K562 (cell line): ENCODE measurements around the gene COX19. TPM values are rescaled to one million over a fixed set of nuclear protein-coding genes. Genes with fewer than 3 reads are reported as not detected.

ENCODE experiments used
- ATAC-seq: fragments of 200-7000 bp; cut with Tn5 transposase; 3 replicates; pipeline ENCODE4 v1.9.1; 2020; ENCODE audit warnings: moderate library complexity
- BruUV-seq: library from RNA; stranded (reverse); fragments of 400-500 nt; replicated peaks from 2 replicates; lab custom pipeline; 2021; lab: Mats Ljungman, UMichigan
- CTCF ChIA-PET: fragments of 300-600 bp; formaldehyde crosslinking; extraction: SDS; loops from one replicate; lab custom pipeline; 2021; ENCODE audit warnings: low intra/inter-chr PET ratio; lab: Yijun Ruan, JAX
- POLR2A ChIA-PET: fragments of 300-600, 350-650 bp; sonication (Branson Sonifier 250); formaldehyde crosslinking; extraction: SDS; loops from one replicate; lab custom pipeline; 2021; ENCODE audit warnings: antibody characterized with exemption, inconsistent platforms; lab: Yijun Ruan, JAX
- DNase-seq, 4 experiments: peaks; one replicate each; pipeline versions ENCODE4 v3.0.0 to v3.0.0-alpha.2; 2011 to 2018; ENCODE audit warnings: low spot score in 3 of 4, mixed read lengths in 3 of 4; ENCODE audit errors: extremely low read depth in 1 of 4
- FAIRE-seq: peaks from 2 replicates; lab custom pipeline; 2011; peaks lifted over from hg19 to GRCh38; lab: Jason Lieb, UNC
- H2AFZ ChIP-seq: 2 replicates; pipeline ENCODE4 v1.6.0; 2011; ENCODE audit warnings: low read depth, low read length, control low read depth, inconsistent platforms
- H3K27ac ChIP-seq: fragments of 200-600 bp; 3 replicates; pipeline ENCODE4 v1.8.0; 2011; ENCODE audit warnings: low read depth, mild to moderate bottlenecking, control low read depth, inconsistent platforms, low read length, moderate library complexity, mixed read lengths; ENCODE audit errors: extremely low read depth
- H3K27me3 ChIP-seq, 2 experiments: fragments of 300-600 bp in 1 of 2; 2 replicates in 1 of 2; 3 replicates in 1 of 2; pipeline versions ENCODE4 v1.6.0 to v1.8.0; 2011; ENCODE audit warnings: inconsistent platforms in 2 of 2, low read length in 2 of 2, mild to moderate bottlenecking in 1 of 2, mixed read lengths in 1 of 2, moderate library complexity in 1 of 2; ENCODE audit not compliant: control insufficient read depth in 2 of 2, insufficient read depth in 2 of 2
- H3K36me3 ChIP-seq: fragments of 300-600 bp; 3 replicates; pipeline ENCODE4 v1.8.0; 2011; ENCODE audit warnings: mild to moderate bottlenecking, low read length, inconsistent platforms; ENCODE audit not compliant: control insufficient read depth, insufficient read depth
- H3K4me1 ChIP-seq, 2 experiments: fragments of 200-600 bp in 1 of 2; replicated peaks in 1 of 2; 2 replicates in 1 of 2; 3 replicates in 1 of 2; pipeline versions ENCODE4 v1.5.1 to v1.8.0; 2011; ENCODE audit warnings: inconsistent platforms in 2 of 2, low read length in 2 of 2, mild to moderate bottlenecking in 1 of 2, mixed read lengths in 1 of 2, moderate library complexity in 1 of 2; ENCODE audit not compliant: control insufficient read depth in 2 of 2, insufficient read depth in 2 of 2
- H3K4me2 ChIP-seq: 2 replicates; pipeline ENCODE4 v1.6.1; 2011; ENCODE audit warnings: low read length, control low read depth, inconsistent platforms, mixed read lengths; ENCODE audit not compliant: insufficient read depth
- H3K4me3 ChIP-seq: fragments of 200-600 bp; sonication (generic), shearing (Covaris generic); 2 replicates; pipeline ENCODE4 v1.5.1; 2016; ENCODE audit warnings: control low read depth, inconsistent platforms
- H3K79me2 ChIP-seq: fragments of 200-600 bp; 3 replicates; pipeline ENCODE4 v1.8.0; 2011; ENCODE audit warnings: low read length, inconsistent platforms; ENCODE audit not compliant: control insufficient read depth, insufficient read depth
- H3K9ac ChIP-seq, 2 experiments: 2 replicates each; pipeline versions ENCODE4 v1.6.0 to v1.6.1; 2011; ENCODE audit warnings: low read depth in 2 of 2, low read length in 2 of 2, control low read depth in 1 of 2, inconsistent platforms in 1 of 2, mild to moderate bottlenecking in 1 of 2, mixed read lengths in 1 of 2; ENCODE audit not compliant: insufficient read depth in 1 of 2
- H3K9me1 ChIP-seq: one replicate; pipeline ENCODE4 v1.6.0; 2011; ENCODE audit warnings: inconsistent platforms, mild to moderate bottlenecking, low read length, moderate library complexity; ENCODE audit not compliant: control insufficient read depth, insufficient read depth
- H3K9me3 ChIP-seq: replicated peaks from 2 replicates; pipeline ENCODE4 v1.5.1; 2011; ENCODE audit warnings: low read depth, low read length, inconsistent platforms; ENCODE audit not compliant: control insufficient read depth, insufficient read depth
- H4K20me1 ChIP-seq: replicated peaks from 2 replicates; pipeline ENCODE4 v1.6.1; 2011; ENCODE audit warnings: low read length, inconsistent platforms, mixed read lengths; ENCODE audit not compliant: control insufficient read depth, insufficient read depth
- CCAR2 ChIP-seq: fragments of 200-400 bp; formaldehyde crosslinking; IDR thresholded peaks from 2 replicates; pipeline ENCODE4 v1.6.1; 2017; ENCODE audit warnings: mild to moderate bottlenecking, low read depth, low read length
- E2F3 ChIP-seq: fragments of 250-450 bp; sonication (Bioruptor Pico); IDR thresholded peaks from 2 replicates; pipeline ENCODE4 v1.4.0; 2020; ENCODE audit warnings: mild to moderate bottlenecking
- GATAD2A ChIP-seq: fragments of 450-650 bp; IDR thresholded peaks from 2 replicates; pipeline ENCODE4 v1.6.1; 2017
- HLTF ChIP-seq: fragments of 450-650 bp; IDR thresholded peaks from 2 replicates; pipeline ENCODE4 v1.6.1; 2016
- HOMEZ ChIP-seq: fragments of 250-450 bp; sonication (Bioruptor Pico); IDR thresholded peaks from 2 replicates; pipeline ENCODE4 v1.4.0; 2020; ENCODE audit warnings: mild to moderate bottlenecking, moderate library complexity
- PTTG1 ChIP-seq: fragments of 450-650 bp; IDR thresholded peaks from 2 replicates; pipeline ENCODE4 v1.6.1; 2016; ENCODE audit warnings: low read depth, mild to moderate bottlenecking, missing genetic modification characterization, missing compliant biosample characterization
- RBM39 ChIP-seq: fragments of 200-400 bp; formaldehyde crosslinking; optimal IDR thresholded peaks from 2 replicates; pipeline ENCODE3; 2018; ENCODE audit warnings: low read depth, low read length
- SRF ChIP-seq, 2 experiments: fragments of 250-450, 450-650 bp in 1 of 2; sonication (Bioruptor Pico) in 1 of 2; sonication (generic) in 1 of 2; formaldehyde crosslinking; IDR thresholded peaks; 2 replicates each; pipeline versions ENCODE4 v1.5.0 to v1.5.1; 2020 to 2022; ENCODE audit warnings: mild to moderate bottlenecking in 1 of 2, missing genetic modification reagents in 1 of 2
- ZNF785 ChIP-seq: fragments of 250-450 bp; sonication (Bioruptor Pico); IDR thresholded peaks from 2 replicates; pipeline ENCODE4 v1.4.0; 2020; ENCODE audit warnings: mild to moderate bottlenecking
- WGBS: fragments of 100-300 bp; shearing (Covaris generic); methylation state at CpG from one replicate; pipeline ENCODE4 v1.1.6; 2016; ENCODE audit warnings: low coverage, mixed read lengths; ENCODE audit not compliant: insufficient coverage; ENCODE audit errors: missing lambda C conversion rate; 5-methylcytosine and 5-hydroxymethylcytosine counted together
- in situ Hi-C: fragments of 300-500 bp; cut with MboI; formaldehyde crosslinking; loops from 4 replicates; pipeline ENCODE4 v1.15.0; 2018; ENCODE audit warnings: inconsistent platforms, mixed read lengths
- intact Hi-C: fragments of 100-400 bp; cut with micrococcal nuclease; formaldehyde crosslinking; loops from 2 replicates; pipeline ENCODE4 v1.14.2; 2022
- polyA plus RNA-seq, 8 experiments: library from polyadenylated mRNA; depleted of rRNA in 4 of 8; stranded (reverse) in 5 of 8; unstranded in 3 of 8; fragments of >200 nt; fragmentation: Nextera tagmentation in 2 of 8; fragmentation: Illumina TruSeq in 1 of 8; extraction: Ambion mirVana in 2 of 8; extraction: Trizol in 1 of 8; gene quantifications; 2 replicates each; pipeline versions ENCODE4 v1.2.1 to v1.2.3, GENCODE V29; 2011 to 2014; ENCODE audit warnings: inconsistent platforms in 1 of 8, missing spikeins in 1 of 8
- total RNA-seq, 7 experiments: library from RNA; depleted of rRNA in 6 of 7; stranded (reverse); fragments of >200 nt in 6 of 7; fragmentation: Illumina TruSeq in 2 of 7; extraction: Trizol in 2 of 7; gene quantifications; 2 replicates each; pipeline versions ENCODE4 v1.2.1 to v1.2.3, GENCODE V29; 2011 to 2021; ENCODE audit warnings: low replicate concordance in 1 of 7
- TF ChIP-seq, protein P1 (sequence below): fragments of 200-800 bp; sonication (Bioruptor generic); IDR thresholded peaks from 2 replicates; pipeline ENCODE4 v1.6.1; 2017; ENCODE audit warnings: missing genetic modification characterization, missing compliant biosample characterization
- TF ChIP-seq, protein P2 (sequence below): fragments of 450-650 bp; formaldehyde crosslinking; conservative IDR thresholded peaks from 2 replicates; pipeline ENCODE4 v1.4.0; 2022; ENCODE audit warnings: mild to moderate bottlenecking, missing genetic modification characterization
- TF ChIP-seq, protein P3 (sequence below): sonication (generic); formaldehyde crosslinking; IDR thresholded peaks from 2 replicates; pipeline ENCODE4 v1.8.1; 2023; ENCODE audit warnings: mild to moderate bottlenecking, missing genetic modification reagents

The COX19 gene
- total and polyA plus RNA-seq, 9 of the 15 experiments (the other 6 are each of a cell fraction or from before 2014, with no cell fraction given), result 5.2 to 10.5 (median 7.9) TPM

GRCh38 chr7:999149-999879, 24.0 kb upstream of the COX19 start:
- H3K27ac ChIP-seq, result no peak overlapping the region
- no peak for TF ChIP-seq PTTG1
- TF ChIP-seq, protein P1, sequence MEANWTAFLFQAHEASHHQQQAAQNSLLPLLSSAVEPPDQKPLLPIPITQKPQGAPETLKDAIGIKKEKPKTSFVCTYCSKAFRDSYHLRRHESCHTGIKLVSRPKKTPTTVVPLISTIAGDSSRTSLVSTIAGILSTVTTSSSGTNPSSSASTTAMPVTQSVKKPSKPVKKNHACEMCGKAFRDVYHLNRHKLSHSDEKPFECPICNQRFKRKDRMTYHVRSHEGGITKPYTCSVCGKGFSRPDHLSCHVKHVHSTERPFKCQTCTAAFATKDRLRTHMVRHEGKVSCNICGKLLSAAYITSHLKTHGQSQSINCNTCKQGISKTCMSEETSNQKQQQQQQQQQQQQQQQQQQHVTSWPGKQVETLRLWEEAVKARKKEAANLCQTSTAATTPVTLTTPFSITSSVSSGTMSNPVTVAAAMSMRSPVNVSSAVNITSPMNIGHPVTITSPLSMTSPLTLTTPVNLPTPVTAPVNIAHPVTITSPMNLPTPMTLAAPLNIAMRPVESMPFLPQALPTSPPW (CRISPR knock-in tag), result no peak
- TF ChIP-seq E2F3, result no peak
- TF ChIP-seq HOMEZ (CRISPR knock-in tag), result no peak
- no peak for TF ChIP-seq CCAR2
- TF ChIP-seq, protein P2, sequence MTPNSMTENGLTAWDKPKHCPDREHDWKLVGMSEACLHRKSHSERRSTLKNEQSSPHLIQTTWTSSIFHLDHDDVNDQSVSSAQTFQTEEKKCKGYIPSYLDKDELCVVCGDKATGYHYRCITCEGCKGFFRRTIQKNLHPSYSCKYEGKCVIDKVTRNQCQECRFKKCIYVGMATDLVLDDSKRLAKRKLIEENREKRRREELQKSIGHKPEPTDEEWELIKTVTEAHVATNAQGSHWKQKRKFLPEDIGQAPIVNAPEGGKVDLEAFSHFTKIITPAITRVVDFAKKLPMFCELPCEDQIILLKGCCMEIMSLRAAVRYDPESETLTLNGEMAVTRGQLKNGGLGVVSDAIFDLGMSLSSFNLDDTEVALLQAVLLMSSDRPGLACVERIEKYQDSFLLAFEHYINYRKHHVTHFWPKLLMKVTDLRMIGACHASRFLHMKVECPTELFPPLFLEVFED (CRISPR knock-in tag), result no peak
- TF ChIP-seq SRF (CRISPR knock-in tag; IDR thresholded peaks at IDR 0.05), result no peak
- no peak for TF ChIP-seq HLTF
- no peak for TF ChIP-seq GATAD2A
- TF ChIP-seq, protein P3, sequence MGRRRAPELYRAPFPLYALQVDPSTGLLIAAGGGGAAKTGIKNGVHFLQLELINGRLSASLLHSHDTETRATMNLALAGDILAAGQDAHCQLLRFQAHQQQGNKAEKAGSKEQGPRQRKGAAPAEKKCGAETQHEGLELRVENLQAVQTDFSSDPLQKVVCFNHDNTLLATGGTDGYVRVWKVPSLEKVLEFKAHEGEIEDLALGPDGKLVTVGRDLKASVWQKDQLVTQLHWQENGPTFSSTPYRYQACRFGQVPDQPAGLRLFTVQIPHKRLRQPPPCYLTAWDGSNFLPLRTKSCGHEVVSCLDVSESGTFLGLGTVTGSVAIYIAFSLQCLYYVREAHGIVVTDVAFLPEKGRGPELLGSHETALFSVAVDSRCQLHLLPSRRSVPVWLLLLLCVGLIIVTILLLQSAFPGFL, result no peak
- no peak for TF ChIP-seq ZNF785
- no peak for TF ChIP-seq RBM39
- ChIA-PET POLR2A (interaction anchor here (0.9 kb wide), 1 partner anchor 24 kb away, joined by 3 read pairs; the partner anchor contains the start of gene COX19), CTCF (no interaction called here)
- in situ Hi-C loops (loop anchor here (5.0 to 25.0 kb wide), 2 partner anchors 63 to 163 kb away; partner anchors contain the start of gene ZFAND2A), intact Hi-C loops (no loop called here)
- BruUV-seq, result no TSS peak
- no peaks in the 10 kb centered on the region for H3K79me2 ChIP-seq
- no peaks in the 10 kb centered on the region for H3K27me3 ChIP-seq
- no peak overlapping the region for H3K4me3 ChIP-seq
- no peak overlapping the region for H2AFZ ChIP-seq
- no peak overlapping the region for H3K4me2 ChIP-seq
- FAIRE-seq (no peak), ATAC-seq (no peak), DNase-seq (no peak)
- no peaks in the 10 kb centered on the region for H3K9me1 ChIP-seq
- H4K20me1 ChIP-seq, result no peaks in the 10 kb centered on the region
- peaks cover 18% of the 10 kb centered on the region; the same call in 1 of the 3 replicates for H3K36me3 ChIP-seq
- H3K4me1 ChIP-seq, result peaks cover 0 to 60% of the 10 kb centered on the region in 2 experiments; a peak in 2 of 5 replicates
- 0 out of 4 replicates have a peak overlapping the region, but pooled peaks of 1 of the 2 experiments have one; percentile 5 for H3K9ac ChIP-seq
- H3K9me3 ChIP-seq, result no peaks in the 10 kb centered on the region
- 80% methylated on average over 21 of the region's 28 CpGs for WGBS
